Liver (tissue), 3 donors: ENCODE results near the gene FYCO1.

Experiments used
- EGR1 ChIP-seq, 2 donors: IDR thresholded peaks; 2 replicates each; pipeline ENCODE4 v1.6.1; 2016 to 2018; ENCODE audit warnings: antibody characterized with exemption in 2 of 2, low read depth in 2 of 2
- GABPA ChIP-seq, 2 donors: IDR thresholded peaks in 1 of 2; conservative IDR thresholded peaks in 1 of 2; 2 replicates each; pipeline ENCODE4 v1.6.1; 2016; ENCODE audit warnings: antibody characterized with exemption in 2 of 2, mild to moderate bottlenecking in 1 of 2, moderate library complexity in 1 of 2
- JUND ChIP-seq, 2 donors: IDR thresholded peaks; 2 replicates each; pipeline ENCODE4 v1.6.1; 2016; ENCODE audit warnings: antibody characterized with exemption in 2 of 2
- NR2F2 ChIP-seq: IDR thresholded peaks from 2 replicates; pipeline ENCODE4 v1.6.1; 2016; ENCODE audit warnings: antibody characterized with exemption
- YY1 ChIP-seq: IDR thresholded peaks from 2 replicates; pipeline ENCODE4 v1.6.1; 2016; ENCODE audit warnings: antibody characterized with exemption, mild to moderate bottlenecking
- TF ChIP-seq, protein P1 (sequence below): fragments of 150-350 bp; IDR thresholded peaks from 2 replicates; pipeline ENCODE4 v1.5.1; 2017; ENCODE audit warnings: improper control_type of control experiment, low read depth, low read length; ENCODE audit not compliant: missing input control
- TF ChIP-seq, protein P2 (sequence below): IDR thresholded peaks from 2 replicates; pipeline ENCODE4 v1.6.1; 2016; ENCODE audit warnings: antibody characterized with exemption
- TF ChIP-seq, protein P3 (sequence below): IDR thresholded peaks from 2 replicates; pipeline ENCODE4 v1.6.1; 2016; ENCODE audit warnings: antibody characterized with exemption
- TF ChIP-seq, protein P4 (sequence below): IDR thresholded peaks from 2 replicates; pipeline ENCODE4 v1.6.1; 2016; ENCODE audit warnings: antibody characterized with exemption, mild to moderate bottlenecking
- donor health status: healthy.
- donor health status: healthy.

- TF ChIP-seq, protein P1, sequence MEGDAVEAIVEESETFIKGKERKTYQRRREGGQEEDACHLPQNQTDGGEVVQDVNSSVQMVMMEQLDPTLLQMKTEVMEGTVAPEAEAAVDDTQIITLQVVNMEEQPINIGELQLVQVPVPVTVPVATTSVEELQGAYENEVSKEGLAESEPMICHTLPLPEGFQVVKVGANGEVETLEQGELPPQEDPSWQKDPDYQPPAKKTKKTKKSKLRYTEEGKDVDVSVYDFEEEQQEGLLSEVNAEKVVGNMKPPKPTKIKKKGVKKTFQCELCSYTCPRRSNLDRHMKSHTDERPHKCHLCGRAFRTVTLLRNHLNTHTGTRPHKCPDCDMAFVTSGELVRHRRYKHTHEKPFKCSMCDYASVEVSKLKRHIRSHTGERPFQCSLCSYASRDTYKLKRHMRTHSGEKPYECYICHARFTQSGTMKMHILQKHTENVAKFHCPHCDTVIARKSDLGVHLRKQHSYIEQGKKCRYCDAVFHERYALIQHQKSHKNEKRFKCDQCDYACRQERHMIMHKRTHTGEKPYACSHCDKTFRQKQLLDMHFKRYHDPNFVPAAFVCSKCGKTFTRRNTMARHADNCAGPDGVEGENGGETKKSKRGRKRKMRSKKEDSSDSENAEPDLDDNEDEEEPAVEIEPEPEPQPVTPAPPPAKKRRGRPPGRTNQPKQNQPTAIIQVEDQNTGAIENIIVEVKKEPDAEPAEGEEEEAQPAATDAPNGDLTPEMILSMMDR, result no peak
- no peak for TF ChIP-seq EGR1 (IDR thresholded peaks at IDR 0.05; ENCODE audit: low read depth in 2 of 2)
- TF ChIP-seq, protein P2, sequence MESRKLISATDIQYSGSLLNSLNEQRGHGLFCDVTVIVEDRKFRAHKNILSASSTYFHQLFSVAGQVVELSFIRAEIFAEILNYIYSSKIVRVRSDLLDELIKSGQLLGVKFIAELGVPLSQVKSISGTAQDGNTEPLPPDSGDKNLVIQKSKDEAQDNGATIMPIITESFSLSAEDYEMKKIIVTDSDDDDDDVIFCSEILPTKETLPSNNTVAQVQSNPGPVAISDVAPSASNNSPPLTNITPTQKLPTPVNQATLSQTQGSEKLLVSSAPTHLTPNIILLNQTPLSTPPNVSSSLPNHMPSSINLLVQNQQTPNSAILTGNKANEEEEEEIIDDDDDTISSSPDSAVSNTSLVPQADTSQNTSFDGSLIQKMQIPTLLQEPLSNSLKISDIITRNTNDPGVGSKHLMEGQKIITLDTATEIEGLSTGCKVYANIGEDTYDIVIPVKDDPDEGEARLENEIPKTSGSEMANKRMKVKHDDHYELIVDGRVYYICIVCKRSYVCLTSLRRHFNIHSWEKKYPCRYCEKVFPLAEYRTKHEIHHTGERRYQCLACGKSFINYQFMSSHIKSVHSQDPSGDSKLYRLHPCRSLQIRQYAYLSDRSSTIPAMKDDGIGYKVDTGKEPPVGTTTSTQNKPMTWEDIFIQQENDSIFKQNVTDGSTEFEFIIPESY, result no peak
- no peak for TF ChIP-seq JUND (IDR thresholded peaks at IDR 0.05)
- no peak for TF ChIP-seq GABPA (IDR thresholded peaks at IDR 0.05 in 1 of 2, conservative IDR thresholded peaks at IDR 0.05 in 1 of 2)
- TF ChIP-seq, protein P3, sequence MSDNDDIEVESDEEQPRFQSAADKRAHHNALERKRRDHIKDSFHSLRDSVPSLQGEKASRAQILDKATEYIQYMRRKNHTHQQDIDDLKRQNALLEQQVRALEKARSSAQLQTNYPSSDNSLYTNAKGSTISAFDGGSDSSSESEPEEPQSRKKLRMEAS, result no peak
- TF ChIP-seq, protein P4, sequence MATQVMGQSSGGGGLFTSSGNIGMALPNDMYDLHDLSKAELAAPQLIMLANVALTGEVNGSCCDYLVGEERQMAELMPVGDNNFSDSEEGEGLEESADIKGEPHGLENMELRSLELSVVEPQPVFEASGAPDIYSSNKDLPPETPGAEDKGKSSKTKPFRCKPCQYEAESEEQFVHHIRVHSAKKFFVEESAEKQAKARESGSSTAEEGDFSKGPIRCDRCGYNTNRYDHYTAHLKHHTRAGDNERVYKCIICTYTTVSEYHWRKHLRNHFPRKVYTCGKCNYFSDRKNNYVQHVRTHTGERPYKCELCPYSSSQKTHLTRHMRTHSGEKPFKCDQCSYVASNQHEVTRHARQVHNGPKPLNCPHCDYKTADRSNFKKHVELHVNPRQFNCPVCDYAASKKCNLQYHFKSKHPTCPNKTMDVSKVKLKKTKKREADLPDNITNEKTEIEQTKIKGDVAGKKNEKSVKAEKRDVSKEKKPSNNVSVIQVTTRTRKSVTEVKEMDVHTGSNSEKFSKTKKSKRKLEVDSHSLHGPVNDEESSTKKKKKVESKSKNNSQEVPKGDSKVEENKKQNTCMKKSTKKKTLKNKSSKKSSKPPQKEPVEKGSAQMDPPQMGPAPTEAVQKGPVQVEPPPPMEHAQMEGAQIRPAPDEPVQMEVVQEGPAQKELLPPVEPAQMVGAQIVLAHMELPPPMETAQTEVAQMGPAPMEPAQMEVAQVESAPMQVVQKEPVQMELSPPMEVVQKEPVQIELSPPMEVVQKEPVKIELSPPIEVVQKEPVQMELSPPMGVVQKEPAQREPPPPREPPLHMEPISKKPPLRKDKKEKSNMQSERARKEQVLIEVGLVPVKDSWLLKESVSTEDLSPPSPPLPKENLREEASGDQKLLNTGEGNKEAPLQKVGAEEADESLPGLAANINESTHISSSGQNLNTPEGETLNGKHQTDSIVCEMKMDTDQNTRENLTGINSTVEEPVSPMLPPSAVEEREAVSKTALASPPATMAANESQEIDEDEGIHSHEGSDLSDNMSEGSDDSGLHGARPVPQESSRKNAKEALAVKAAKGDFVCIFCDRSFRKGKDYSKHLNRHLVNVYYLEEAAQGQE, result no peak
- no peak for TF ChIP-seq YY1
- TF ChIP-seq NR2F2, result no peak
Observed at GRCh38 chr3:46017720-46018119, 22.1 kb upstream of the FYCO1 start.
